HG03039 (cell line): ENCODE data around the gene AGGF1.
A peak's percentile ranks its signal among the peaks of the same experiment; 100 is the strongest.
"Not testable (repeated sequence)": the region's sequence is repeated elsewhere in the genome, so short reads cannot be mapped to it uniquely, and the experiment has no call there.

ENCODE experiments used
- ATAC-seq: cut with Tn5 transposase; IDR thresholded peaks from one replicate; pipeline ENCODE4 v1.9.1; 2021; ENCODE audit warnings: mild to moderate bottlenecking, moderate library complexity; ENCODE audit not compliant: unreplicated experiment

AGGF1 gene

GRCh38 chr5:77030097-77031071 is at the start of gene AGGF1:
Gene AGGF1 (plus strand): TSS chr5:77030404. CDS start chr5:77030767, 363 bp downstream.
- ATAC-seq, result peak; percentile 99

- ATAC-seq, result no peak
These were observed 49.6 kb upstream of the AGGF1 start for GRCh38 chr5:76980518-76981144.

GRCh38 chr5:76982450-76982849 is 47.8 kb upstream of the AGGF1 start:
- ATAC-seq, result no peak

GRCh38 chr5:76983468-76983867 is 46.7 kb upstream of the AGGF1 start:
- no peak for ATAC-seq

GRCh38 chr5:76986825-76987526 is 43.2 kb upstream of the AGGF1 start:
- no peak for ATAC-seq

- ATAC-seq, result no peak
These were observed 39.2 kb upstream of the AGGF1 start for GRCh38 chr5:76990899-76991459.

GRCh38 chr5:76993436-76993835 is 36.8 kb upstream of the AGGF1 start:
- not testable (repeated sequence) for ATAC-seq

- no peak for ATAC-seq
These were observed 35.9 kb upstream of the AGGF1 start for GRCh38 chr5:76994337-76994736.

- ATAC-seq, result not testable (repeated sequence)
These were observed 32.0 kb upstream of the AGGF1 start for GRCh38 chr5:76998251-76998650.

GRCh38 chr5:76999451-76999850 is 30.8 kb upstream of the AGGF1 start:
- no peak for ATAC-seq

GRCh38 chr5:77003246-77003645 is 27.0 kb upstream of the AGGF1 start:
- no peak for ATAC-seq

GRCh38 chr5:77006124-77006523 is 24.1 kb upstream of the AGGF1 start:
- ATAC-seq, result no peak

GRCh38 chr5:77008413-77008812 is 21.8 kb upstream of the AGGF1 start:
- no peak for ATAC-seq

- no peak for ATAC-seq
These were observed 20.0 kb upstream of the AGGF1 start for GRCh38 chr5:77010243-77010642.

- ATAC-seq, result no peak
These were observed 18.7 kb upstream of the AGGF1 start for GRCh38 chr5:77011498-77011897.

- no peak for ATAC-seq
These were observed 17.6 kb upstream of the AGGF1 start for GRCh38 chr5:77012601-77013000.

GRCh38 chr5:77015938-77016569 is 14.2 kb upstream of the AGGF1 start:
- no peak for ATAC-seq

- ATAC-seq, result no peak
These were observed 13.2 kb upstream of the AGGF1 start for GRCh38 chr5:77016962-77017361.

GRCh38 chr5:77017668-77018067 is 12.5 kb upstream of the AGGF1 start:
- no peak for ATAC-seq

GRCh38 chr5:77022511-77023417 is 7.4 kb upstream of the AGGF1 start:
- ATAC-seq, result no peak
